HG02852 (cell line): ENCODE results near the gene POP5.
A peak's percentile ranks its signal among the peaks of the same experiment; 100 is the strongest.
"Not testable (repeated sequence)": the region's sequence is repeated elsewhere in the genome, so short reads cannot be mapped to it uniquely, and the experiment has no call there.

Experiments used
- ATAC-seq: cut with Tn5 transposase; IDR thresholded peaks from one replicate; pipeline ENCODE4 v1.9.1; 2021; ENCODE audit warnings: mild to moderate bottlenecking, moderate library complexity; ENCODE audit not compliant: unreplicated experiment

Gene POP5

DNA sequence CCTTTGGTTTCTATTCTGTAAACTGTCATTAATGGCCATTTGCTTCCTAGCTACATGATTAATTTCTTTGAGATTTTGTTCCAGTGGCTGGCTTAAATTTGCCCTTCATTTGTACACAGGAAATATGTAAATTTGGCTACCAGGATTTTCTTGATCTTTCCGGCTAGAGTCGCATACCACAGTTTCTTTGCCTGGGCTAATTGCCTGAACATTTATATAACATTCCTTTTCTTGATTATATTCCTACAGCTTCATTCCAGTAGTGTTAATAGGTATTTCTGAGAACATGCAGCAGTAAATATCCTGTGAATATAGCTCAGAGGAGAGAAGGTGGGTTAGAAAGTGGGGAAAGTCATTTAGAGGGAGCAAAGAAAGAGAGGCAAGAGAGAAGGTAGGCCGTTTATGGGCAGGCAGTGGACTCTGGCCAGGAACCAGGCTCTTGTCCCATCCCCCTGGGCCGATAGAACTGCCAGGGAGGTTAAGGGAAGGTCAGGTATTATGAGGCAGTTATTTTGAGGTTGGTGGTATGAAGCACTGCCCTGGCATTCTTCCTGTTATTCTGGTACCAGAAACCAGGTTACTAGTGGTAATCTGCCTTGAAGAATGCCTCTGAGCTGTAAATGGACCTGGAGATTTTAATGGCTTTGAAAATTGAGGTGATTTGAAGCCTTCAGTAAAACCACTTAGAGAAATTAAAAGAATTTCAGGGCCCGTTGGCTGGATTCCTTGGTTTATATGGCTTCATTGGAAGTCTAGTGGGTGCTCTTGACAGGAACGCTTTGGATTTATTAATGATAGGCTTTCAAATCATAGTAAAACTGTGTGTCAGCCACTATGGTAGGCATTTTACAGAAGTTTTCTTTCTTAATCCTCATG is 42.7 kb downstream of the POP5 start:
- no peak for ATAC-seq

DNA sequence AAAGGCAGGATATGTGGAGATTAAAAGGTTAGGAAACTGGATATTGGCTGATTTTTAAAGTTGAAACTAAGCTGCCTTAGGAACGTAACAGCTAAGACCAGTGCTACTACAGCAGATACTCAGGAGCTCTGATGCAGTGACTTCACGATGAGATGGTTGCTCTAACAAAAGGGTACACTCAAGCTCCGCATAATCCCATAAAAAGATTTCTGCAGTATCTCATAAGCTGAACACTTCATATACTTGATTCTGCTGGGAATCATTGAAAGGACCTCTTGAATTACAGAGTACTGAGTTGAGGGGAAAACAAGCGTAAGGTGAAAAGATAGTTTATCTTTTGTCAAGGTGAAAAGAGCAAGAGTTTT is 43.4 kb downstream of the POP5 start:
- no peak for ATAC-seq

GRCh38 chr12:120536064-120536791 is 45.0 kb downstream of the POP5 start:
- no peak for ATAC-seq

GRCh38 chr12:120534703-120535655 is 46.2 kb downstream of the POP5 start:
- ATAC-seq = no peak

DNA sequence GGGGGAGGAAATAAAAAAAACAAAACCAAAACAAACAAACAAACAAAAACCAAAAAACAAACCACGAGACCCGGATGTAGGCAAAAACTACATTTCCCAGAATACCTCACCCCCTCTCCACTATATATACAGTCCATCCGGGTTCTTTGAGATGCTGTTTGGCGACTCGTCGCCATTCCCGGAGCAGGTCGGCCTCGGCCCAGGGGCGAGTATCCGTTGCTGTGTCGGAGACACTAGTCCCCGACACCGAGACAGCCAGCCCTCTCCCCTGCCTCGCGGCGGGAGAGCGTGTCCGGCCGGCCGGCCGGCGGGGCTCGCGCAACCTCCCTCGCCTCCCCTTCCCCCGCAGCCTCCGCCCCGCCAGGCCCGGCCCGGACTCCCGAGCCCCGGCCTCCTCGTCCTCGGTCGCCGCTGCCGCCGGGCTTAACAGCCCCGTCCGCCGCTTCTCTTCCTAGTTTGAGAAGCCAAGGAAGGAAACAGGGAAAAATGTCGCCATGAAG is 46.9 kb downstream of the POP5 start, which contains the start of gene RNF10:
RNF10 (plus strand) TSS at position 154 of the 500 bp plus-strand sequence. CDS start 456 bp downstream, outside the sequence.
- no peak for ATAC-seq

- ATAC-seq = no peak
These were observed 48.4 kb downstream of the POP5 start for GRCh38 chr12:120532701-120533238.

- ATAC-seq = not testable (repeated sequence)
These were observed 50.8 kb downstream of the POP5 start for GRCh38 chr12:120530418-120530761.

DNA sequence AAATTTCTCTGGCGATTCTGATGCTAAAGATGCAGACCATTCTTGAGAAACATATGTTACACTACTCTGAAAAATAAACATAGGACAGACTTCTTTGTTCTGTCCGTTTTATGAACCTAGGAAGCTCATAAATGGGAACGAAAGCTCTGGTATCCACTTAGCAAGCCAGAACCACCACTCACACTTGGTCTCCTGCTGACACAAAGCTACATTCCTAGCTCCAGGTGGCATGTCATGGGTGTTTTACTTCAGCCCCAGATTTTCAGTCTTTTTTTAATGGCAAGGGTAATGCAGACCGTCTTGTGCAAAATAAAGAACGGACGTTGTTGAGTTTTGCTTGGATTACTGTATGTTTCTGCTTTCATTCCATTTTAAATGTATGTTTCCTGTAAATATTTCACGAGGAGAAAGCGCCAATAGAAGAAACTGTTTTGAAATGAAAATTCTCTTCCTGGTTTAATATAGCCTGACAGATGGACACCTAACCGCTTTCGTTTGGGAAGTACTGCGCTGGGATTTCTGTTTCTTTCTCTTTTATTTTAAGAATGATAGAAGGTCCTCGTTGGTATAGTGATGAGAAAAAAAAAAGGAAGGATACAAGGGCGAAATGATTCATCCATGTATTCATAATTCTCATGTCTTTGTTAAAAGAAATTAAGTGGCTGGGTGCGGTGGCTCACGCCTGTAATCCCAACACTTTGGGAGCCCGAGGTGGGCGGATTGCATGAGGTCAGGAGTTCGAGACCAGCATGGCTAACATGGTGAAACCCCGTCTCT is 51.4 kb downstream of the POP5 start:
- no peak for ATAC-seq

GRCh38 chr12:120528861-120529525 is 52.2 kb downstream of the POP5 start, which contains the start of gene COQ5:
TSS of gene COQ5 (minus strand) at chr12:120529158. CDS start at chr12:120529141, 17 bp downstream.
- peak; percentile 72 for ATAC-seq
